ENCODE results near the gene IL17RE.

The IL17RE gene

GRCh38 chr3:9949115-9949514 lies 46.5 kb downstream of the IL17RE start:
- Histone ChIP-seq H3K4me3 (ENCODE audit: low read depth in 1 of 2, low read length in 2 of 2) (no peak overlapping the region), H3K4me1 (ENCODE audit: control insufficient read depth in 1 of 2, insufficient read depth in 2 of 2, low read length in 2 of 2) (peaks cover 0 to 20% of the 10 kb centered on the region in 2 donors), H3K27ac (ENCODE audit: low read length) (no peak overlapping the region), H3K9me3 (ENCODE audit: control insufficient read depth in 1 of 2, low read length in 2 of 2) (no peaks in the 10 kb centered on the region), H3K36me3 (ENCODE audit: control insufficient read depth in 1 of 2, insufficient read depth in 2 of 2, low read length in 2 of 2) (peaks cover under 1 to 6% of the 10 kb centered on the region in 2 donors), H3K27me3 (ENCODE audit: low read depth, low read length) (no peaks in the 10 kb centered on the region)

- H3K27me3 ChIP-seq (ENCODE audit: low read depth, low read length): no peaks in the 10 kb centered on the region
- peaks cover 0 to 4% of the 10 kb centered on the region in 2 donors for H3K36me3 ChIP-seq (ENCODE audit: control insufficient read depth in 1 of 2, insufficient read depth in 2 of 2, low read length in 2 of 2)
- H3K4me3 ChIP-seq (ENCODE audit: low read depth in 1 of 2, low read length in 2 of 2): no peak overlapping the region
- H3K27ac ChIP-seq (ENCODE audit: low read length): no peak overlapping the region
- no peaks in the 10 kb centered on the region for H3K9me3 ChIP-seq (ENCODE audit: control insufficient read depth in 1 of 2, low read length in 2 of 2)
- peaks cover 0 to 20% of the 10 kb centered on the region in 2 donors for H3K4me1 ChIP-seq (ENCODE audit: control insufficient read depth in 1 of 2, insufficient read depth in 2 of 2, low read length in 2 of 2)
Measured at GRCh38 chr3:9949626-9950025, 47.0 kb downstream of the IL17RE start.

- Histone ChIP-seq H3K4me1 (ENCODE audit: control insufficient read depth in 1 of 2, insufficient read depth in 2 of 2, low read length in 2 of 2) (peaks cover 0 to 28% of the 10 kb centered on the region in 2 donors), H3K27me3 (ENCODE audit: low read depth, low read length) (no peaks in the 10 kb centered on the region), H3K27ac (ENCODE audit: low read length) (no peak overlapping the region), H3K36me3 (ENCODE audit: control insufficient read depth in 1 of 2, insufficient read depth in 2 of 2, low read length in 2 of 2) (peaks cover 0 to 4% of the 10 kb centered on the region in 2 donors), H3K9me3 (ENCODE audit: control insufficient read depth in 1 of 2, low read length in 2 of 2) (no peaks in the 10 kb centered on the region), H3K4me3 (ENCODE audit: low read depth in 1 of 2, low read length in 2 of 2) (no peak overlapping the region)
Measured at GRCh38 chr3:9951126-9951525, 48.5 kb downstream of the IL17RE start.

- H3K27me3 ChIP-seq (ENCODE audit: low read depth, low read length): no peaks in the 10 kb centered on the region
- peak overlapping the region; percentile 42 to 74 for H3K4me3 ChIP-seq (ENCODE audit: low read depth in 1 of 2, low read length in 2 of 2)
- no peaks in the 10 kb centered on the region for H3K9me3 ChIP-seq (ENCODE audit: control insufficient read depth in 1 of 2, low read length in 2 of 2)
- H3K27ac ChIP-seq (ENCODE audit: low read length): no peak overlapping the region
- peaks cover 0 to 4% of the 10 kb centered on the region in 2 donors for H3K36me3 ChIP-seq (ENCODE audit: control insufficient read depth in 1 of 2, insufficient read depth in 2 of 2, low read length in 2 of 2)
- H3K4me1 ChIP-seq (ENCODE audit: control insufficient read depth in 1 of 2, insufficient read depth in 2 of 2, low read length in 2 of 2): peaks cover 0 to 28% of the 10 kb centered on the region in 2 donors
Measured at GRCh38 chr3:9951598-9951961, 48.9 kb downstream of the IL17RE start.

GRCh38 chr3:9951962-9952805 lies 49.5 kb downstream of the IL17RE start, which contains the start of gene PRRT3:
PRRT3 (minus strand) TSS chr3:9952408; CDS start chr3:9950115, 2,293 bp downstream.
- no peak within 1 kb of the TSS for H3K27ac ChIP-seq (ENCODE audit: low read length)
- peaks cover 0 to 28% of the 10 kb centered on the region in 2 donors for H3K4me1 ChIP-seq (ENCODE audit: control insufficient read depth in 1 of 2, insufficient read depth in 2 of 2, low read length in 2 of 2)

GRCh38 chr3:9955067-9955502 lies 52.4 kb downstream of the IL17RE start:
- no peaks in the 10 kb centered on the region for H3K36me3 ChIP-seq (ENCODE audit: control insufficient read depth in 1 of 2, insufficient read depth in 2 of 2, low read length in 2 of 2)
- no peak overlapping the region for H3K27ac ChIP-seq (ENCODE audit: low read length)
- no peaks in the 10 kb centered on the region for H3K9me3 ChIP-seq (ENCODE audit: control insufficient read depth in 1 of 2, low read length in 2 of 2)
- no peaks in the 10 kb centered on the region for H3K27me3 ChIP-seq (ENCODE audit: low read depth, low read length)
- peaks cover 0 to 24% of the 10 kb centered on the region in 2 donors for H3K4me1 ChIP-seq (ENCODE audit: control insufficient read depth in 1 of 2, insufficient read depth in 2 of 2, low read length in 2 of 2)
- H3K4me3 ChIP-seq (ENCODE audit: low read depth in 1 of 2, low read length in 2 of 2): no peak overlapping the region

More at GRCh38 chr3:9951962-9952805, 49.5 kb downstream of the IL17RE start, which contains the start of gene PRRT3:
- H3K4me3 ChIP-seq (ENCODE audit: low read depth in 1 of 2, low read length in 2 of 2): peak within 1 kb of the TSS; percentile 42 to 74
- peaks cover 0 to 4% of the 10 kb centered on the region in 2 donors for H3K36me3 ChIP-seq (ENCODE audit: control insufficient read depth in 1 of 2, insufficient read depth in 2 of 2, low read length in 2 of 2)
- no peaks in the 10 kb centered on the region for H3K9me3 ChIP-seq (ENCODE audit: control insufficient read depth in 1 of 2, low read length in 2 of 2)
- no peaks in the 10 kb centered on the region for H3K27me3 ChIP-seq (ENCODE audit: low read depth, low read length)

- Histone ChIP-seq H3K27me3 (ENCODE audit: low read depth, low read length) (no peaks in the 10 kb centered on the region), H3K27ac (ENCODE audit: low read length) (peak overlapping the region; percentile 16), H3K36me3 (ENCODE audit: control insufficient read depth in 1 of 2, insufficient read depth in 2 of 2, low read length in 2 of 2) (peaks cover 0 to under 1% of the 10 kb centered on the region in 2 donors), H3K4me3 (ENCODE audit: low read depth in 1 of 2, low read length in 2 of 2) (no peak overlapping the region), H3K9me3 (ENCODE audit: control insufficient read depth in 1 of 2, low read length in 2 of 2) (no peaks in the 10 kb centered on the region), H3K4me1 (ENCODE audit: control insufficient read depth in 1 of 2, insufficient read depth in 2 of 2, low read length in 2 of 2) (peaks cover 0 to 24% of the 10 kb centered on the region in 2 donors)
Measured at GRCh38 chr3:9955611-9956352, 53.1 kb downstream of the IL17RE start.

- Histone ChIP-seq H3K27me3 (ENCODE audit: low read depth, low read length) (no peaks in the 10 kb centered on the region), H3K4me1 (ENCODE audit: control insufficient read depth in 1 of 2, insufficient read depth in 2 of 2, low read length in 2 of 2) (peaks cover 0 to 12% of the 10 kb centered on the region in 2 donors), H3K27ac (ENCODE audit: low read length) (no peak overlapping the region)
Measured at GRCh38 chr3:9957214-9957613, 54.6 kb downstream of the IL17RE start.

GRCh38 chr3:9965200-9965875 lies 62.7 kb downstream of the IL17RE start:
- Histone ChIP-seq H3K36me3 (ENCODE audit: control insufficient read depth in 1 of 2, insufficient read depth in 2 of 2, low read length in 2 of 2) (peaks cover 21 to 63% of the 10 kb centered on the region in 2 donors), H3K27me3 (ENCODE audit: low read depth, low read length) (no peaks in the 10 kb centered on the region), H3K4me1 (ENCODE audit: control insufficient read depth in 1 of 2, insufficient read depth in 2 of 2, low read length in 2 of 2) (no peaks in the 10 kb centered on the region), H3K27ac (ENCODE audit: low read length) (no peak overlapping the region), H3K9me3 (ENCODE audit: control insufficient read depth in 1 of 2, low read length in 2 of 2) (no peaks in the 10 kb centered on the region), H3K4me3 (ENCODE audit: low read depth in 1 of 2, low read length in 2 of 2) (no peak overlapping the region)

More at GRCh38 chr3:9957214-9957613, 54.6 kb downstream of the IL17RE start:
- H3K36me3 ChIP-seq (ENCODE audit: control insufficient read depth in 1 of 2, insufficient read depth in 2 of 2, low read length in 2 of 2): peaks cover 0 to 9% of the 10 kb centered on the region in 2 donors
- no peak overlapping the region for H3K4me3 ChIP-seq (ENCODE audit: low read depth in 1 of 2, low read length in 2 of 2)
- no peaks in the 10 kb centered on the region for H3K9me3 ChIP-seq (ENCODE audit: control insufficient read depth in 1 of 2, low read length in 2 of 2)
